Heart left ventricle (tissue), 13 donors: ENCODE results near the gene KRT76.

Experiments
- POLR2A ChIP-seq, 2 donors: fragments of 450-650 bp; IDR thresholded peaks; one replicate each; pipeline ENCODE4 v1.6.1; 2017; ENCODE audit warnings: antibody characterized with exemption in 2 of 2, mild to moderate bottlenecking in 2 of 2, moderate library complexity in 2 of 2
- TF ChIP-seq, protein P1 (sequence below), 12 donors: fragments of 200-600 bp; sonication (generic) in 4 of 12; IDR thresholded peaks; one replicate each; pipeline versions ENCODE4 v1.5.0 to v1.8.0; 2018 to 2022; ENCODE audit warnings: antibody characterized with exemption in 12 of 12, mild to moderate bottlenecking in 5 of 12
- donor health status: ischemic (EF 13 %, LVEDD 7.1; RV severe dilation, severe dysfunction).
- donor health status: DM: no; HTN: yes; CAD: no.
- donor health status: DM: no; HTN: no; CAD: no.
- donor health status: ischemic (EF 25% LVEDD 6.9; RV normal size, moderate dysfunction).
- donor health status: ischemic (EF 25% LVEDD 5.7; RV mildly dilated, moderate dysfunction).
- donor health status: ischemic (EF 35%, LVEDD 5.7; RV mildly dilated, moderate dysfunction).
- donor health status: nonischemic (EF 11% LVEDD 7.7; RV severe dilation, severe dysfunction).
- donor health status: DM: yes; HTN: yes; CAD: no.
- donor health status: PGD.
- donor health status: ischemic (EF 29% LVEDD 5.4; RV normal size, mild dysfunction).
- donor health status: nonischemic (EF 23%, LVEDD 6.1; RV moderate dilation, normal function).

DNA sequence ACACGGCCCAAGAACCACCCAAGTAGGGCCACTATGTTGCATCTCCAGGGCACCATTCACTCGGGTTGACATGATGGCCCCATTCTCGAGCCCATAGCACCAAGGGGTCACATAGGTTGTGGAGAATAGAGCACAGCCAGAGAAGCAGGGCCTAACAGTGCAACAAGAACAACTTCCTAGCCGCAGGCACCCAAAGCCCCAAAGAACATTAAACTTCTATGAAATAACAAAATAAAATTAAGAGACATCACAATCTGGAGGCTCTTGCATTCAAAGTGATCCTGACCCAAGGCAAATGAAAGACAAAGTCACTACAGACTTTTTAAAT is 34.9 kb upstream of the KRT76 start:
- TF ChIP-seq, protein P1, sequence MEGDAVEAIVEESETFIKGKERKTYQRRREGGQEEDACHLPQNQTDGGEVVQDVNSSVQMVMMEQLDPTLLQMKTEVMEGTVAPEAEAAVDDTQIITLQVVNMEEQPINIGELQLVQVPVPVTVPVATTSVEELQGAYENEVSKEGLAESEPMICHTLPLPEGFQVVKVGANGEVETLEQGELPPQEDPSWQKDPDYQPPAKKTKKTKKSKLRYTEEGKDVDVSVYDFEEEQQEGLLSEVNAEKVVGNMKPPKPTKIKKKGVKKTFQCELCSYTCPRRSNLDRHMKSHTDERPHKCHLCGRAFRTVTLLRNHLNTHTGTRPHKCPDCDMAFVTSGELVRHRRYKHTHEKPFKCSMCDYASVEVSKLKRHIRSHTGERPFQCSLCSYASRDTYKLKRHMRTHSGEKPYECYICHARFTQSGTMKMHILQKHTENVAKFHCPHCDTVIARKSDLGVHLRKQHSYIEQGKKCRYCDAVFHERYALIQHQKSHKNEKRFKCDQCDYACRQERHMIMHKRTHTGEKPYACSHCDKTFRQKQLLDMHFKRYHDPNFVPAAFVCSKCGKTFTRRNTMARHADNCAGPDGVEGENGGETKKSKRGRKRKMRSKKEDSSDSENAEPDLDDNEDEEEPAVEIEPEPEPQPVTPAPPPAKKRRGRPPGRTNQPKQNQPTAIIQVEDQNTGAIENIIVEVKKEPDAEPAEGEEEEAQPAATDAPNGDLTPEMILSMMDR (IDR thresholded peaks at IDR 0.05), result no peak
- no peak for TF ChIP-seq POLR2A (IDR thresholded peaks at IDR 0.05)
